Activated CD8-positive, alpha-beta T cell treated with anti-CD3 and anti-CD28 coated beads, Interleukin-2, amount 10 ng/mL, durations not matched to agents 7 days and 5 days (primary cell): Measurements from ENCODE around the gene LIF. TPM values are rescaled to one million over a fixed set of nuclear protein-coding genes. Genes with fewer than 3 reads are reported as not detected.
A peak's percentile ranks its signal among the peaks of the same experiment; 100 is the strongest.

Source experiments
- ATAC-seq: fragments of 150-1000 bp; cut with Tn5 transposase; one replicate; pipeline ENCODE4 v1.10.0; 2021; ENCODE audit warnings: moderate library complexity
- CTCF ChIA-PET: fragments of 350-600 bp; sonication (Branson Sonifier 250); formaldehyde crosslinking; loops from one replicate; lab custom pipeline; 2021; ENCODE audit warnings: antibody characterized with exemption; lab: Charles Lee
- POLR2A ChIA-PET: fragments of 350-600 bp; sonication (Branson Sonifier 250); formaldehyde crosslinking; loops from one replicate; lab custom pipeline; 2021; ENCODE audit warnings: antibody characterized with exemption; lab: Charles Lee
- DNase-seq: peaks from one replicate; pipeline ENCODE4 v3.0.0-alpha.2; 2020
- H3K27ac Mint-ChIP-seq: one replicate; pipeline ENCODE4 v1.8.0; 2021; ENCODE audit warnings: mild to moderate bottlenecking, mixed read lengths
- H3K27me3 Mint-ChIP-seq: one replicate; pipeline ENCODE4 v1.8.0; 2021; ENCODE audit warnings: low read depth, mixed read lengths
- H3K36me3 Mint-ChIP-seq: one replicate; pipeline ENCODE4 v1.8.0; 2021; ENCODE audit warnings: low read depth, mixed read lengths
- H3K4me1 Mint-ChIP-seq: one replicate; pipeline ENCODE4 v1.8.0; 2021; ENCODE audit warnings: low read depth, mixed read lengths
- H3K4me3 Mint-ChIP-seq: one replicate; pipeline ENCODE4 v1.8.0; 2021; ENCODE audit warnings: mild to moderate bottlenecking, mixed read lengths
- H3K9me3 Mint-ChIP-seq: one replicate; pipeline ENCODE4 v1.8.0; 2022; ENCODE audit warnings: mixed read lengths; ENCODE audit not compliant: insufficient read depth
- total RNA-seq, 2 experiments: library from RNA; stranded (reverse); gene quantifications; one replicate each; pipeline ENCODE4 v1.2.3, GENCODE V29; 2021

LIF gene
- total RNA-seq, 2 experiments from 2014 or later, result 532 to 569 TPM

DNA sequence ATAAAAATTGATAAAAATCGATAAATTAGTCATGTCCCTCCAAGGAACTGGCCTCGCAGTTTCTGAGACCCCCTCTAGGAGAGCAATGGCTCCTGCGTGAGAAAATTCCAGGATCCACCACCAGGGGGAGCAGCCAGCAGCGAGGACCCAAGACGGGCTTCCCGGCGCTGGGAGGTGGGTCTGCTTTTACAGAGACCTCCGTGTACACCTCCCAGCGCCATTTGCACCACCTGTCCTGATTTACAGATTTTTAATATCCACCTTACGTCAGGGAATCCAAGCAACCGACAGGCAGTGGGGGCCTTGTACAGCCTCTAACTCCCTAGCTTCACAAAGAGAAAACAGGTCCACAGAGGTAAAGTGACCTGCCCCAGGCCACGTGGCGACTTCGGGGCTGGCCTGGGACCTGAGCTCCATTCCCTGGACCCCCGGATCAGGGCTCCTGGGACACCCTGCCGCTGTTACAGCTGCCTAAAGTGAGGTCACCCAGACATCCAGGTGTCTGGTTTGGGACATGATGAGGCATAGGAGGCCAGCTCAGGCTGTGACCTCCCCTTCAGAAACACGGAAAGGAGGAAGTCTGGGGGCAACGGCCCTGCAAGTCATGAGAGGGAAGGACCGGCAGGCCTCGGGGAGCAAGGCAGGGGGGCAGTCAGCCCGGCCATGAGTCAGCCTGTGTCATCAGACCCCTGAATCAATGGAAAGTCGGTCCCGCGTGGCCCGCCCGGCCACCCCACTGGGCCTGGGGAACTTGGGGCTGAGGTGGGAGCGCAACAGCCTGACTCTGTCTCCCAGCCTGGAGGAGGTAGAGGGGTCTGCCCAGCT is 16.6 kb upstream of the LIF start:
- DNase-seq (peak; percentile 87), ATAC-seq (no peak)
- CTCF ChIA-PET, result interaction anchor here (0.6 to 4.9 kb wide), 42 partner anchors 8 to 658 kb away, joined by 3 to 60 read pairs (median 4); partner anchors contain the start of genes CASTOR1, CCDC157, RNF215 and SF3A1
- Mint-ChIP-seq H3K4me3 (peak overlapping the region; percentile 96), H3K9me3 (no peaks in the 10 kb centered on the region), H3K36me3 (peaks cover 63% of the 10 kb centered on the region), H3K27me3 (no peaks in the 10 kb centered on the region), H3K27ac (peak overlapping the region; percentile 97), H3K4me1 (peaks cover 61% of the 10 kb centered on the region)
- POLR2A ChIA-PET, result interaction anchor here (0.6 to 2.7 kb wide), 3 partner anchors 20 to 215 kb away, joined by 3 to 17 read pairs (median 4); partner anchors contain the start of gene CASTOR1

DNA sequence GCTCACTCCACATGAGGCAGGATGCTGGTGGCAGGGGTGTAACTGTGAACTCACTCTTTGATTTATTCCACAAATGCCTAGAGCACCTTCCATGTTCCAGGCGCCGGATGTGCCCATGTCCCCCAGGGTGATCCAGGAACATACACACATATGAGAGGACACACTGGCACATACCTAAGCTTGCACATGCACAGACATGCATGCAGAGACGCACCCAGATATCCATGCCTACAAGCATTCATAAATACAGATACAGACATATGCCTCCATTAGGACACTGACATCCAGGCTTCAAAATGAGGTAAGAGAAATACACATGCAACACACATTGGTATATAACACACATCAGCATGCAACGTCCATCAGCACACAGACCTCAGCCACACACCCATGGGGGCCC is 15.6 kb upstream of the LIF start:
- Mint-ChIP-seq H3K27me3 (no peaks in the 10 kb centered on the region), H3K9me3 (no peaks in the 10 kb centered on the region), H3K4me1 (peaks cover 65% of the 10 kb centered on the region), H3K4me3 (peak overlapping the region; percentile 96), H3K36me3 (peaks cover 59% of the 10 kb centered on the region), H3K27ac (peak overlapping the region; percentile 86)
- POLR2A ChIA-PET, result no interaction called here
- ATAC-seq (no peak), DNase-seq (no peak)
- CTCF ChIA-PET, result interaction anchor here (1.2 to 4.9 kb wide), 3 partner anchors 22 to 119 kb away, joined by 3 to 59 read pairs (median 7); no protein-coding TSS in a partner anchor

DNA sequence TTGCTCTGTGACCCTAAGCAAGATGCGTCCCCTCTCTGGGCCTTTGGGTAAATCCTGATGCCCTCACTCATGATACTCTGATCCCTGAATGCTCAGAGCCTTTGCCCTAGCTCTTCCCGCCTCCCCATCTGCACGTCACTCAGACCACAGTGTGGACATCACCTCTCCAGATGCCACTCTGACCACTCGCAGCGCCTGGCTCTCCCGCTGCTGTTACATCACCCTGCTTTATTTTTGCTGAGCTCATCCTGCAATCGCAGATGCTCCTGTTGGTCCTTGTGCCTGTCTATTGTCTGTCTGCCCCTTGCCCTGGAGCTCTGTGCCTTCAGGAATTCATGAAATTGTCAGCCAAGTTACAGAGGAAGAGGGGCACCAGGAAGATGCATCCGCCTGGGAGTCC is 14.6 kb upstream of the LIF start:
- CTCF ChIA-PET, result interaction anchor here (0.9 to 4.9 kb wide), 6 partner anchors 23 to 156 kb away, joined by 3 to 59 read pairs (median 3); partner anchors contain the start of gene RNF215
- H3K4me1 Mint-ChIP-seq, result peaks cover 74% of the 10 kb centered on the region

DNA sequence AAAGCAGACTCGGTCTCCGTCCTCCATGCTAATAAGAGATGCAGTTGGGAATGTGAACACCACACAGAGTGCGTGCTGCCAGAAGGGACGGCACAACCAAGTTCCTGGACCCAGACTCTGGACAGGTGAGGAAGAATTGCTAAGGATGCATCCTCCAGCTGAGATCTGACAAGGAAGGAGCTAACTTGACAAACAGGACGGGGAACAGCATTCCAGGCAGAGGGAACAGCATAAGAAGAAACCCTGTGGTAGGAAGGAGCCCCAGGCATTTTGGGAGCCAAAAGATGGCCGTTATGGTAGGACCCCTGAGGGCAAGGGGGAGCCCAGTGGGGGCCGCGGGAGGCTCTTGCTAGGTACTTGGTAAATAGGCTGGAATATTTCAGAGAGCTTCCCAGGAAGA is 14.1 kb upstream of the LIF start:
- H3K36me3 Mint-ChIP-seq, result peaks cover 46% of the 10 kb centered on the region
- ATAC-seq (no peak), DNase-seq (no peak)
- CTCF ChIA-PET, result interaction anchor here (0.9 to 4.9 kb wide), 6 partner anchors 24 to 156 kb away, joined by 3 to 59 read pairs (median 3); partner anchors contain the start of gene RNF215
- H3K27me3 Mint-ChIP-seq, result no peaks in the 10 kb centered on the region
- peak overlapping the region; percentile 86 for H3K27ac Mint-ChIP-seq
- POLR2A ChIA-PET, result interaction anchor here (0.6 to 1.1 kb wide), 2 partner anchors 79 to 253 kb away, joined by 3 to 5 read pairs; no protein-coding TSS in a partner anchor
- peak overlapping the region; percentile 5 for H3K4me3 Mint-ChIP-seq
- peaks cover 79% of the 10 kb centered on the region for H3K4me1 Mint-ChIP-seq
- H3K9me3 Mint-ChIP-seq, result no peaks in the 10 kb centered on the region

More for the DNA sequence above, 14.6 kb upstream of the LIF start:
- Mint-ChIP-seq H3K27me3 (no peaks in the 10 kb centered on the region), H3K36me3 (peaks cover 51% of the 10 kb centered on the region), H3K9me3 (no peaks in the 10 kb centered on the region), H3K27ac (peak overlapping the region; percentile 86), H3K4me3 (peak overlapping the region; percentile 96)
- POLR2A ChIA-PET, result interaction anchor here (0.6 to 1.1 kb wide), 2 partner anchors 80 to 253 kb away, joined by 3 to 5 read pairs; no protein-coding TSS in a partner anchor
- ATAC-seq, result no peak
- DNase-seq, result no peak

DNA sequence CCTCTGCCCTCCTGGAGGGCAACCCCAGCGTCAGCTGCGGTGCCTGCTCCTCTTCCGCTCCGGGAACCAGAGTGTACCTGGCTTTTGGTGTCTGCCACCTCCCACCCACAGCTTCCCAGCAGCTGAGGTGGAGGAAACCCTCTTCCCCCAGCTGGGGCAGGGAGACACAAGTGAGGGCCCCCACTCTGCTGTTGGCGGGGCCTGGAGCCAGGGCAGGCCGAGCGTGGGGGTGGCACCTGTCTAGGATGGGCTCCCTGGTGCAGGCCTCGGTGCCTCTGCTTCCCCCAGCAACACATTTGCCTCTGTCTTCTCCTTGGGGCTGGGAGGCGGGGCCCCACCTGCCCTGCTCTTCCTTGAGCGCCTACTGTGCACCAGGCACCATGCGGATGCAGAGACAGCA is 13.7 kb upstream of the LIF start:
- ChIA-PET CTCF (interaction anchor here (1.5 to 2.2 kb wide), 2 partner anchors 127 to 155 kb away, joined by 3 to 8 read pairs; partner anchors contain the start of gene RNF215), POLR2A (no interaction called here)
- Mint-ChIP-seq H3K4me1 (peaks cover 81% of the 10 kb centered on the region), H3K27me3 (no peaks in the 10 kb centered on the region), H3K4me3 (peak overlapping the region; percentile 5), H3K27ac (peak overlapping the region; percentile 86), H3K9me3 (no peaks in the 10 kb centered on the region), H3K36me3 (peaks cover 42% of the 10 kb centered on the region)
- ATAC-seq (no peak), DNase-seq (no peak)

DNA sequence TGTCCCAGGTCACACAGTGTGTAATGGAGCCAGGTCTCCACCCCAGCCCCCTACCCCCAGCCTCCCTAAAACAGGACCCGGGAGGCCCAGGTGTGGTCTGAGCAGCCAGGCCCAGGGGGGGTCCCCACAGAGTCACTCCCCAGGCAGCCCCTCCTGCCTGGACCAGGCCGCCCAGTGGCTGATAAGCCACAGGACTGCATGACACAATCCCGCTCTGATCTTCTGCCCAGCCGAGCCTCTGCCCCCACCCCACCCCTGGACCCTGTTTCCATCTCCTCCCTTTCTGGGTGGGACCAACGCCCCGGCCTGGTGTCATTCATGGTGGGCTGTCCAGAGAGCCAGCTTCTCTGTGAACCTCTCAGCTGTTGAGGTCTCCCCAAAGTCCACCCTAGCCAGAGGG is 7.8 kb upstream of the LIF start:
- DNase-seq (no peak), ATAC-seq (no peak)
- ChIA-PET POLR2A (interaction anchor here (0.6 kb wide), 1 partner anchor 96 kb away, joined by 3 read pairs; no protein-coding TSS in a partner anchor), CTCF (interaction anchor here (0.6 to 4.5 kb wide), 7 partner anchors 9 to 633 kb away, joined by 3 to 95 read pairs (median 10); partner anchors contain the start of gene CASTOR1)
- Mint-ChIP-seq H3K27ac (peak overlapping the region; percentile 79), H3K4me3 (no peak overlapping the region), H3K27me3 (no peaks in the 10 kb centered on the region), H3K36me3 (no peaks in the 10 kb centered on the region), H3K4me1 (peaks cover 93% of the 10 kb centered on the region), H3K9me3 (no peaks in the 10 kb centered on the region)

DNA sequence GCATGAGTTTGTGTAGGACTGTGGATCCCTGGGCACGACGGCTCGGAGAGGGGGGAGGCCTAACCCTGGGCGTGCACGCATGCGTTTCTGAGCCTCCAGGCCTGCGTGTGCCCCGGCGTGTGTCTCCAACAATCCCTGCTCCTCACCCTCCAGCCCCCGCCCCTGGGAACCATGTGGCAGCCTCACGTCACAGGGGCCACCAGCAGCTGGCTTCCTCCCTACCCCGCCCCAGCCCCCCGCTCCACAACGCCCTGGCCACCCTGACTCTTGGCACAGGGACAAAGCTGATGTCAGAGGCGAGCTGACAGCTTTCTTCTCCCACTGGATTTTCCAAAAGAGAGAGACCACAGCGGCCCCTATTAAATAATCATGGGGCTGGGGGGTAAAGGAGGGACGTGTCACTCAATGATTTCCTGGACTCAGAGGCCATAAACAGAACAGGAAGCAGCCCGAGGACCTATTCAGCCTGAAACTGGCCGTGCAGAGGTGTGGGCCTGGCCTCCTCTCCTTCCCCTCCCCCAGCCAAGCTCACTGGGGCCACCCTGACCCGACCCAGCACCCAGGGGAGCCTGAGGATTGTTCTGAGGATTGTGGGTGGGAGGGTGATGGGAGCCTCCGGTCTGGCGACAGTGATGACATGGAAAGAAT is 6.8 kb upstream of the LIF start:
- POLR2A ChIA-PET, result interaction anchor here (0.6 to 1.2 kb wide), 2 partner anchors 95 to 148 kb away, joined by 3 read pairs; no protein-coding TSS in a partner anchor
- peak overlapping the region; percentile 76 for H3K27ac Mint-ChIP-seq
- CTCF ChIA-PET, result interaction anchor here (0.9 to 4.5 kb wide), 4 partner anchors 10 to 252 kb away, joined by 5 to 95 read pairs (median 12); no protein-coding TSS in a partner anchor
- no peaks in the 10 kb centered on the region for H3K36me3 Mint-ChIP-seq
- no peaks in the 10 kb centered on the region for H3K27me3 Mint-ChIP-seq
- peak overlapping the region; percentile 12 for H3K4me3 Mint-ChIP-seq
- H3K9me3 Mint-ChIP-seq, result no peaks in the 10 kb centered on the region
- peaks cover 93% of the 10 kb centered on the region for H3K4me1 Mint-ChIP-seq
- ATAC-seq (no peak), DNase-seq (no peak)

DNA sequence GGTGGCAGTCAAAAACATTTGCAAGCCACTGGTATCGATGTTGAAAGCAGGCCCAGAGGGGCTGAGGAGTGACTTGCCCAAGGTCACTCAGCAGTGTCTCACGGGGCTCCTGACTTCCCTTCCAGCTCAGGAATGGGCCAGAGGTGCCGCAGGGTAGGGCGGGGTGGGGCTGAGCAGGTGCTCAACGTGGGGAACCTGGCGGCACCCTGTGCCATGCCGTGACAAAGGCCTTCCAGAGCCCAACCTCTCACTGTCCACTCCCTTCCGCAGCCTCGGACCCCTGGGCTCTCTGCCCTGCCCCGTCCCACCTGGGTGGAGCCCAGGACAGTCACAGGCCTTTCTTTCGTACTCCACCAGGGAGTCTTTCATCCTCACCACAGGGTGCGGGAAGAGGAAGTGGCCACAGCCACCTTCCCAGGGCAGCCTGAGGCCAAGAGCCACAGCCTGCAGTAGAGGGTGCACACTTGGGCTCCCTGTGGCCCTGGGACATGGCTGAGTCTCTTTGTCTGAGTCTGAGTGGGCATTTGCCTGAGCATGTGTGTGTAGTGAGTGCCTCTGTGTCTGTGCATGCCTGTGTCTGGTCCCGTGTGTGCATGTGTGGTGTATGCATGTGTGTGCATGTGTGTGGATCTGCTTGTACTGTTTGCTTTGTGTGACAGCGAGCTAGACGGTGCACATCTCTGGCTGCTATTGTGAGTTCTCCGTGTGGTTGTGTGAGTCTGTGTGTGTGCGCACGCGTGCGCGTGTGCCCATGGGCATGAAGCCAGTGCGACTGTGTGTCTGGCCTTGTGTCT is 6.0 kb upstream of the LIF start:
- H3K4me3 Mint-ChIP-seq, result peak overlapping the region; percentile 12
- peak overlapping the region; percentile 76 for H3K27ac Mint-ChIP-seq
- H3K9me3 Mint-ChIP-seq, result no peaks in the 10 kb centered on the region
- ChIA-PET CTCF (interaction anchor here (1.3 to 4.5 kb wide), 2 partner anchors 11 to 146 kb away, joined by 5 to 95 read pairs; no protein-coding TSS in a partner anchor), POLR2A (interaction anchor here (1.2 kb wide), 1 partner anchor 147 kb away, joined by 3 read pairs; no protein-coding TSS in a partner anchor)
- no peaks in the 10 kb centered on the region for H3K27me3 Mint-ChIP-seq
- H3K4me1 Mint-ChIP-seq, result peaks cover 93% of the 10 kb centered on the region
- H3K36me3 Mint-ChIP-seq, result no peaks in the 10 kb centered on the region
- DNase-seq (no peak), ATAC-seq (peak; percentile 30)

DNA sequence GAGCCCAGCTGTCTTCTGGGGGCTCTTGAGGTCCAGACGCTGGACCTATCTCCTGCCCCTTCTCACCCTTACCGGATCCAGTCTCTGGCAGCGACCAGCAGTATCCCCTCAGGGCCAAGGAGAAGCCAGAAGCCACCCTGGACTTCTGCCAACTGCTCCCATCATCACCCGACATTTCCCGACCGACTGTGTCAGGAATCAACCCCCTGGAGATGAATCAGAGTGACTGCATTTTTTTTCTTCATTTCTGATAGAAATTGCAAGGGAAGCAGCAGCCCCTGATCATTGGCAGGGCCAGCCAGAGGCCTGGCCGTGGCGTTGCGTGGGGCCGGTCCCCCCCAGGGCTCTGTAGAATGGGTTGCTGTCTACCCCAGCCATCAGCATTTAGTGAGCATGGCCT is 5.2 kb upstream of the LIF start:
- CTCF ChIA-PET, result interaction anchor here (1.3 to 4.5 kb wide), 3 partner anchors 12 to 145 kb away, joined by 4 to 95 read pairs (median 10); no protein-coding TSS in a partner anchor
- POLR2A ChIA-PET, result interaction anchor here (0.6 to 1.2 kb wide), 2 partner anchors 12 to 143 kb away, joined by 3 read pairs; no protein-coding TSS in a partner anchor
- no peaks in the 10 kb centered on the region for H3K36me3 Mint-ChIP-seq
- ATAC-seq, result no peak
- H3K4me3 Mint-ChIP-seq, result no peak overlapping the region
- H3K4me1 Mint-ChIP-seq, result peaks cover 95% of the 10 kb centered on the region
- H3K27ac Mint-ChIP-seq, result peak overlapping the region; percentile 76
- no peaks in the 10 kb centered on the region for H3K27me3 Mint-ChIP-seq
- no peaks in the 10 kb centered on the region for H3K9me3 Mint-ChIP-seq
- no peak for DNase-seq

DNA sequence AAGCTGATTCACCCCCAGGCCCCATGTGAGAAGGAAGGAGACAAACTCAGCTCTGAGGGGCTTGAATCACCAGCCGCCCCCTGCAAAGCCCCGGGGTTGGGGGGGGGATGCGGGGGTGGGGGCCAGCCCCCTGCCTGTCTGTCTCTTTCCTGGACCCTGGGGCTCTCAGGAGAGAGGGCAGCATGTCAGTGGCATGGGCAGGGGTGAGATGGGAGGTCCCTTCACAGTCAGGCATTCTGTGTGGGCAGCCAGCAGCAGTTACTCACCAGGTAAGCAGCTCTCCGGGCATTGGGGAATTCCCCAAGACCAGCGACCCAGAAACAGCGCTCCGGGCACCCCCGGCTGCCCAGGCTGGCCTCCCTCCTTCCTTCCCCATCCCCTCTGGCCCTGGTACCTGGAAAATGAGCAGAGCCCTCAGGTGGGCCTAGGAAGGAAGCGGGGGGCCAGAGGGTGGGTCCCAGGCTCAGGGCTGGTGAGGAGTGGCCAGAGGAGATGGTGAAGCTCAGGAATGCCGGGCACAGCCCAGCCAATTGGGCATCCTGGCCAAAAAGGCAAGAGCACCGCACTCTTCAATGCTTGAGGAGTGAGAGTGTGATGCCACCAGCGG is 4.2 kb upstream of the LIF start:
- DNase-seq, result no peak
- CTCF ChIA-PET, result interaction anchor here (1.3 to 2.3 kb wide), 5 partner anchors 13 to 143 kb away, joined by 4 to 10 read pairs (median 8); no protein-coding TSS in a partner anchor
- no peak for ATAC-seq
- H3K4me3 Mint-ChIP-seq, result no peak overlapping the region
- H3K36me3 Mint-ChIP-seq, result peaks cover 8% of the 10 kb centered on the region
- H3K27me3 Mint-ChIP-seq, result no peaks in the 10 kb centered on the region
- POLR2A ChIA-PET, result interaction anchor here (0.6 to 1.5 kb wide), 3 partner anchors 11 to 143 kb away, joined by 3 to 7 read pairs (median 3); no protein-coding TSS in a partner anchor
- peak overlapping the region; percentile 67 for H3K27ac Mint-ChIP-seq
- no peaks in the 10 kb centered on the region for H3K9me3 Mint-ChIP-seq
- peaks cover 87% of the 10 kb centered on the region for H3K4me1 Mint-ChIP-seq
